Fibroblast of lung (primary cell): ENCODE data around the gene ARID4A.

Experiments used
- EZH2 ChIP-seq: IDR thresholded peaks from 2 replicates; pipeline ENCODE4 v1.5.1; 2012; ENCODE audit warnings: low read length, control low read depth, mild to moderate bottlenecking; ENCODE audit errors: missing control alignments
- TF ChIP-seq, protein P1 (sequence below), 2 donors: IDR thresholded peaks in 1 of 2; conservative IDR thresholded peaks in 1 of 2; 1 replicate in 1 of 2; 2 replicates in 1 of 2; pipeline ENCODE4 v1.5.1; 2011 to 2012; ENCODE audit warnings: low read length in 2 of 2, control low read depth in 1 of 2, inconsistent platforms in 1 of 2, low read depth in 1 of 2, mild to moderate bottlenecking in 1 of 2

DNA sequence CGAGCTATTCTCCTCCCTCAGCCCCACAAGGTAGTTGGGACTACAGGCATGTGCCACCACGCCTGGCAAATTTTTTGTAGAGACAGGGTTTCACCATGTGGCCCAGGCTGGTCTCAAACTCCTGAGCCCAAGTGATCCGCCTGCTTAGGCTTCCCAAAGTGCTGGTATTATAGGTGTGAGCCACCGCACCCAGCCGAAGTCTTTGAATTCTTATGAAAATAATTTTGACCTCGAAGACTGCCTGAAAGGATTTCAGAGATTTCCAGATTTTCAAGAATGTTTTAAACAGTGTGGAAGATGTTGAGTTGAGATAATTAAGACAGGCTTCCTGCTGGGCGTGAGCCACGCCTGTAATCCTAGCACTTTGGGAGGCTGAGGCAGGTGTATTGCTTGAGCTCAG, 48.7 kb upstream of the ARID4A start:
- TF ChIP-seq, protein P1, sequence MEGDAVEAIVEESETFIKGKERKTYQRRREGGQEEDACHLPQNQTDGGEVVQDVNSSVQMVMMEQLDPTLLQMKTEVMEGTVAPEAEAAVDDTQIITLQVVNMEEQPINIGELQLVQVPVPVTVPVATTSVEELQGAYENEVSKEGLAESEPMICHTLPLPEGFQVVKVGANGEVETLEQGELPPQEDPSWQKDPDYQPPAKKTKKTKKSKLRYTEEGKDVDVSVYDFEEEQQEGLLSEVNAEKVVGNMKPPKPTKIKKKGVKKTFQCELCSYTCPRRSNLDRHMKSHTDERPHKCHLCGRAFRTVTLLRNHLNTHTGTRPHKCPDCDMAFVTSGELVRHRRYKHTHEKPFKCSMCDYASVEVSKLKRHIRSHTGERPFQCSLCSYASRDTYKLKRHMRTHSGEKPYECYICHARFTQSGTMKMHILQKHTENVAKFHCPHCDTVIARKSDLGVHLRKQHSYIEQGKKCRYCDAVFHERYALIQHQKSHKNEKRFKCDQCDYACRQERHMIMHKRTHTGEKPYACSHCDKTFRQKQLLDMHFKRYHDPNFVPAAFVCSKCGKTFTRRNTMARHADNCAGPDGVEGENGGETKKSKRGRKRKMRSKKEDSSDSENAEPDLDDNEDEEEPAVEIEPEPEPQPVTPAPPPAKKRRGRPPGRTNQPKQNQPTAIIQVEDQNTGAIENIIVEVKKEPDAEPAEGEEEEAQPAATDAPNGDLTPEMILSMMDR (conservative IDR thresholded peaks at IDR 0.05 in 1 of 2, IDR thresholded peaks at IDR 0.05 in 1 of 2; ENCODE audit: low read depth in 1 of 2, low read length in 2 of 2) = no peak
- TF ChIP-seq EZH2 = no peak
